Activated CD4-positive, alpha-beta T cell treated with anti-CD3 and anti-CD28 coated beads, Interleukin-2, amount 50 U/mL, for 16 hours (primary cell): ENCODE results near the gene DEF6.
"Not testable (repeated sequence)": the region's sequence is repeated elsewhere in the genome, so short reads cannot be mapped to it uniquely, and the experiment has no call there.

Experiments used
- DNase-seq: peaks from one replicate; pipeline ENCODE4 v3.0.0-alpha.2; 2020

DEF6 gene

GRCh38 chr6:35311390-35312075 is 13.9 kb downstream of the DEF6 start:
- peak; percentile 71 for DNase-seq

- no peak for DNase-seq
These were observed 14.6 kb downstream of the DEF6 start for GRCh38 chr6:35312076-35312800.

DNA sequence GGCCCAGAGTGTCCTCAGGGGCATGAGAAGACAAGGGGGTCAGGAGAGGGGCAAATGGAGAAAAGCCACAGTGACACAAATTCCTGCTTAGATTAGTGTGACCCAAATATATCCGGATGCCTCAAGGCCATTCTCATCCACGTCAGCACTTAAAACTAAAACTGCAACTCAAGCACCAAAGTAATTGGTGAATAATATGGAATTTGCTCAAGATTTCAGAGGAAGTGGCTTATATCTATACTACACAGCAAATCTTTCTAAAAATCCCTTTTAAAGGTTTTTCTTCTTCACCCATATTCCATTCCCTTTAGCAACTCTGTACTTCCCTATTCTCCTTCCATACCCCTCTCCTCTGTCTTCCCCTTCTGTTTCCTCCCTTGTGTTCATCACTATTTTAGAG is 15.2 kb downstream of the DEF6 start:
- DNase-seq = no peak

GRCh38 chr6:35317483-35318195 is 20.0 kb downstream of the DEF6 start:
- no peak for DNase-seq

DNA sequence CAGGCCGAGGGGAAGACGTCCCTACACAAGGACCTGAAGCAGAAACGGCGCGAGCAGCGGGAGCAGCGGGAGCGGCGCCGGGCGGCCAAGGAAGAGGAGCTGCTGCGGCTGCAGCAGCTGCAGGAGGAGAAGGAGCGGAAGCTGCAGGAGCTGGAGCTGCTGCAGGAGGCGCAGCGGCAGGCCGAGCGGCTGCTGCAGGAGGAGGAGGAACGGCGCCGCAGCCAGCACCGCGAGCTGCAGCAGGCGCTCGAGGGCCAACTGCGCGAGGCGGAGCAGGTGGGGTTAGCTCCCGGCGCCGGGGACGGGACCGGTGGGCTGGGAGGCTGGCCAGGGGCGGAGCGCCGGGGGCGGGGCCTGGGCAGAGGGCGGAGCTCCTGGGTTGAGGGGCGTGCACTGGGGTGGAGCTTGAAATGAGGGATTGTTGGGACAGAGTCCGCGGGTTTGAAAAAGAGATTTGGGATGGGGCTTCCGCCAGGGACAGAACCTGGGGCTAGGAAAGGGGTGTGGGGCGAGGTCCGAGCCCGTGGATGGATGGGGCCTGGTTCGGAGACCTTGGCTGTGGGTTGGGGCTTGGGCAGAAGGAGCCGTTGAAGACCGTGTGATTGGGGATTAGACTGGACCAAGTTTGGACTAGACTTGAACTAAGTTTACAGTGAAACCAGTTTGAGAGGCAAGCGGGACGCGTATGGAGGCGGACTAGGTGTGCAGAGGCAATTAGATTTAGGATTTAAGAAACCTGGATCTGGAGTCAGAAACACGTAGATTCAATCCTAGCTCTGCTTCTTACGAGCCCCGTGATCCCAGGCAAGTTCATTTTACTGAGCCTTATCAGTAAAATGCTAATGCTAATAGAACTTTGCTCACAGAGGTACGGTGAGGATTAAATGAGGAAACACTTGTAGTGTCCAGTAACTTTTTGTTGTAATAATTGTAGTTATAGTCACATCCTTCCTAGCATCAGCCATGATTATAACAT is 20.9 kb downstream of the DEF6 start:
- no peak for DNase-seq

GRCh38 chr6:35319346-35320030 is 21.9 kb downstream of the DEF6 start:
- DNase-seq = no peak

GRCh38 chr6:35320031-35320410 is 22.4 kb downstream of the DEF6 start:
- DNase-seq = no peak

- DNase-seq = no peak
These were observed 23.5 kb downstream of the DEF6 start for GRCh38 chr6:35321091-35321490.

DNA sequence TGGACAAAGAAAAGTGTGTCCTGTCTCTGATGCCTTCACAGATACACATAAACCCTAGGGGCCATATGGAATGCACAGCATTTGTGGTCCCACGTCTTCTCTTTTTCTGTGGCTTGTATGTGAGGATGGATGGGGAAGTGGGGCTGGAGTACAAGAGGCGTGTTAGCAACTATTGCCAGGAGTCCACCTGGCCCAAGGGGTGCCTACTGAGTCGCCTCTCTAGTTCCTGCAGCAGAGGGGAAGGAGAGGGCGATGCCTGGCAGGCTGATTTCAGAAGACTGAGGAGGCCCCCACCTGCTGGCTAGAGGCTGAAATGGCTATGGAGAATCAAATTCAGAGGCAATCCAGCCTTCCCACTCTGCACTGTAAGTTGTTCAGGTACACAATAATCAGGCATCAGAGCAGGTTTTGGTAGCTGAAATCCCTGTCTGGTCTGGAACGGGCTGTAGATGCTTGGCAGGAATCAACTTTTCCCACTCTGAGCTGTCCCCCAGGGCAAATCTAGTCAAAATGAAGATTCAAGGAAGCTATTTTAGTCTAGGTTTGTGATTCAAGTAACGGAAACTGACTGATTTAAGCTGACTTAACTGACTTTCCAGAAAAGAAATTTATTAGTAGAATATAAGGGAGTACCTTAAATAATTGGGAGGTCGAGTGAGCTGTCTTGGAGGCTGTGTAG is 29.9 kb downstream of the DEF6 start:
- peak; percentile 76 for DNase-seq

- DNase-seq = no peak
These were observed 30.6 kb downstream of the DEF6 start for GRCh38 chr6:35328108-35328723.

- DNase-seq = not testable (repeated sequence)
These were observed 31.3 kb downstream of the DEF6 start for GRCh38 chr6:35328965-35329364.

DNA sequence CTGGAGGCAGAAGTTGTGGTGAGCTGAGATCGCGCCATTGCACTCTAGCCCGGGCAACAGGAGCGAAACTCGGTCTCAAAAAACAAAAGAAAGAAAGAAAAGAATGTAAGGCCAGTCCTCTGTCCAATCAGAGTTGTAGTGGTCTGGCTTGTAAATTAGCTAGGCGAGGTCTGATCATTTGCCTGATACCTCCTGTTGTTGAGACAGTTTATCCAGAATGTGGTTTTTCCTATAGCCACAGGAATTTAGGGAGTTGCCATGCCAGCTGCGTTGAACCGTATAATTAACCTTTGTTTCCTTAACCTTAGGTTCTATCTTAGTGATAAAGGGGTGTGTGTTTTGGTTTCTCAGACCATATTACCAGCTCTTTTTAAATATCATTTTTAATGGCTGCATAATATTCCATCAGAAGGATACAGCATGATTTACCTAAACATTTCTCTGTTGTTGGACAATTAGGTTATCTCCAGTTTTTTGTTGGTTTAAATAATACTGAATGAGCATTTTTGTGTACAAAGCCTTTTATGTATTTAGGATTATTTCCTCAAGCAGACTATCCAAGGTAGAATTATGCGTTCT is 33.0 kb downstream of the DEF6 start:
- DNase-seq = no peak

DNA sequence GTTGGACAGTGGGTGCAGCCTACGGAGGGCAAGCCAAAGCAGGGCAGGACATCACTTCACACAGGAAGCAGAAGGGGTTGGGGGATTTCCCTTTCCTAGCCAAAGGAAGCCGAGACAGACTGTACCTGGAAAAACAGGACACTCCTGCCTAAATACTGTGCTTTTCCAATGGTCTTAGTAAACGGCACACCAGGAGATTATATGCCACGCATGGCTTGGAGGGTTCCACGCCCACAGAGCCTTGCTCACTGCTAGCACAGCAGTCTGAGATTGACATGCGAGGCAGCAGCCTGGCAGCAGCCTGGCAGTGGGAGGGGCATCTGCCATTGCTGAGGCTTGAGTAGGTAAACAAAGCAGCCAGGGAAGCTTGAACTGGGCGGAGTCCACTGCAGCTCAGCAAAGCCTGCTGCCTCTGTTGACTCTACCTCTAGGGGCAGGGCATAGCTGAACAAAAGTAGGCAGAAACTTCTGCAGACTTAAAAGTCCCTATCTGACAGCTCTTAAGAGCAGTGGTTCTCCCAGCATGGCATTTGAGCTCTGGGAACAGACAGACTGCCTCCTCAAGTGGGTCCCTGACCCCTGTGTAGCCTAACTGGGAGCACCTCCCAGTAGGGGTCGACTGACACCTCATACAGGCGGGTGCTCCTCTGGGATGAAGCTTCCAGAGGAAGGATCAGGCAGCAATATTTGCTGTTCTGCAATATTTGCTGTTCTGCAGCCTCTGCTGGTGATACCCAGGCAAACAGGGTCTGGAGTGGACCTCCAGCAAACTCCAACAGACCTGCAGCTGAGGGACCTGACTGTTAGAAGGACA is 34.7 kb downstream of the DEF6 start:
- DNase-seq = peak; percentile 46

DNA sequence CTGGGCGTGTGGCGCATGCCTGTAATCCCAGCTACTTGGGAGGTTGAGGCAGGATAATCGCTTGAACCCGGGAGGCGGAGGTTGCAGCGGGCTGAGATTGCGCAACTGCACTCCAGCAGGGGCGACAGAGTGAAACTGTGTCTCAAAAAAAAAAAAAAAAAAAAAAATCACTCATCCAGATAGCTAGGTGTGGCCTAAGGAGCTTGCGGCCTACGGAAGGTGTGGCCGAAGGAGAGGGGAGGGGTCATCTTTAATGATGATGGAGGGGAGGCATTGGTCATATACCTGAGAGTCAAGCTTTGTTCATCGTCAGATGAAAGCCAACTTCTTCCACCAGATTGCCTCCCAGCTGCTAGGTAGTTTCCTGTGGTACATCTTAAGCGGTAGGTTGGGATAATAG is 43.9 kb downstream of the DEF6 start:
- no peak for DNase-seq

- peak; percentile 98 for DNase-seq
These were observed 44.9 kb downstream of the DEF6 start, which contains the start of gene PPARD for GRCh38 chr6:35342258-35343091. Gene PPARD (plus strand): TSS chr6:35342558. CDS start chr6:35411088, 68,530 bp downstream.

DNA sequence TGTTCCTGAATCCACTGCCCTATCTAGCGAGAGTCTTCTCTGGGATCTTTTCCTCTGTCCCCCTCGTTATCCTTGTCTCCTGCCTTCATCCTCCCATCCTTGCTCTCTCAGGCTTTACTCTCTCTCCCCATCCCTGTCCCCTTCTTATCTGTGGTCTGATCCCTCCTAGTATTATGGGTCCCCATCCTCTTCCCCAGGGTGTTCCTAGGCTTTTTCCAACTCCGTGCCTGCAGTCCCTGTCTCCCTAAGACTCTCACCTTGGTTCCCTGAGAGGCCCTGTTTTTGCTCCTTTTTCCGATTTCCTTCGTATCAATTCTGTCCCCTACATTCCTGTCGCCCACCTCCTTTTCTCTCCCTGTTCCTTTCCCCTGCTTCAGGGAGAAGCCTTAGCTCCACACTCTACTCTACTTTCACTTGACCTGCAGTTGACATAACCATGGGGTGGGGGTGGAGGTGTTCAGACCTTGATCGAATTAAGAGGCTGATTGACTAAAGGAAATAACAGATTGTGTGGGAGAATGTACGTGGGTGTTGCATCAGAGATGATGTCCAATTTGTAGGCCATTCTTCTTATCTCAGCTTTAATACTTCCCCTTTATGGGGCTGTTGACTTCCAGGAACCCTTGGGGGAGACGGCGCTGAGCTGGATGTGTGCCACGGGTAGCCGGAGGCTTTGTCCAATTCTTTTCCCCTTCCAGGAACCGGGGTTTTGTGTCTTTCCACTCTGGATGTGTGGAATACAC is 45.6 kb downstream of the DEF6 start:
- DNase-seq = no peak

- DNase-seq = no peak
These were observed 46.4 kb downstream of the DEF6 start for GRCh38 chr6:35343835-35344550.
